ENCODE data around the gene RANBP9. TPM values are rescaled to one million over a fixed set of nuclear protein-coding genes. Genes with fewer than 3 reads are reported as not detected.

Gene RANBP9
- total and polyA plus RNA-seq, 4 donors, result 5.8 to 25.2 (median 14.1) TPM

GRCh38 chr6:13614926-13615791 lies 96.5 kb downstream of the RANBP9 start, which contains the start of gene NOL7:
NOL7 (plus strand) TSS chr6:13615335; CDS start chr6:13615359, 24 bp downstream.
- H3K27ac ChIP-seq (ENCODE audit: low read depth in 1 of 2, low read length in 2 of 2), result peak within 1 kb of the TSS; percentile 62 to 86
- H3K4me1 ChIP-seq (ENCODE audit: control insufficient read depth in 4 of 4, insufficient read depth in 4 of 4, low read length in 3 of 4), result peaks cover 0 to 23% (median 13%) of the 10 kb centered on the region in 4 donors
- peak within 1 kb of the TSS; percentile 83 to 85 for H3K9ac ChIP-seq (ENCODE audit: low read depth in 1 of 2, low read length in 2 of 2)
- no peaks in the 10 kb centered on the region for H3K9me3 ChIP-seq (ENCODE audit: control insufficient read depth in 4 of 4, low read length in 3 of 4)
- H3K27me3 ChIP-seq (ENCODE audit: control insufficient read depth in 4 of 4, insufficient read depth in 4 of 4, low read length in 3 of 4), result no peaks in the 10 kb centered on the region
- DNase-seq (ENCODE audit: low spot score), result peak; percentile 100
- WGBS, result under 1% methylated on average over 85 of the region's 85 CpGs
- peaks cover 1 to 24% (median 22%) of the 10 kb centered on the region in 4 donors for H3K36me3 ChIP-seq (ENCODE audit: control insufficient read depth in 4 of 4, insufficient read depth in 3 of 4, low read depth in 1 of 4, low read length in 3 of 4)
- peak within 1 kb of the TSS; percentile 74 to 92 (median 88) for H3K4me3 ChIP-seq (ENCODE audit: low read depth in 1 of 3, low read length in 3 of 3)
- peak in 1 of 2 donors; percentile 43 for TF ChIP-seq HNF4A (conservative IDR thresholded peaks at IDR 0.05)
- TF ChIP-seq SP1 (IDR thresholded peaks at IDR 0.05), result peak; percentile 66
- TF ChIP-seq, protein P1, sequence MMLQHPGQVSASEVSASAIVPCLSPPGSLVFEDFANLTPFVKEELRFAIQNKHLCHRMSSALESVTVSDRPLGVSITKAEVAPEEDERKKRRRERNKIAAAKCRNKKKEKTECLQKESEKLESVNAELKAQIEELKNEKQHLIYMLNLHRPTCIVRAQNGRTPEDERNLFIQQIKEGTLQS (IDR thresholded peaks at IDR 0.05), result no peak
- no peak for TF ChIP-seq FOXA1 (IDR thresholded peaks at IDR 0.05)
- TF ChIP-seq, protein P2, sequence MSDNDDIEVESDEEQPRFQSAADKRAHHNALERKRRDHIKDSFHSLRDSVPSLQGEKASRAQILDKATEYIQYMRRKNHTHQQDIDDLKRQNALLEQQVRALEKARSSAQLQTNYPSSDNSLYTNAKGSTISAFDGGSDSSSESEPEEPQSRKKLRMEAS (IDR thresholded peaks at IDR 0.05), result peak; percentile 99
- TF ChIP-seq EGR1 (IDR thresholded peaks at IDR 0.05; ENCODE audit: low read depth in 2 of 2), result peak in 1 of 2 donors; percentile 74
- peak; percentile 95 for TF ChIP-seq CTCF (IDR thresholded peaks at IDR 0.05; ENCODE audit: low read depth, low read length, missing input control)
- TF ChIP-seq YY1 (IDR thresholded peaks at IDR 0.05), result peak; percentile 86
- TF ChIP-seq FOXA2 (IDR thresholded peaks at IDR 0.05), result no peak
- TF ChIP-seq, protein P3, sequence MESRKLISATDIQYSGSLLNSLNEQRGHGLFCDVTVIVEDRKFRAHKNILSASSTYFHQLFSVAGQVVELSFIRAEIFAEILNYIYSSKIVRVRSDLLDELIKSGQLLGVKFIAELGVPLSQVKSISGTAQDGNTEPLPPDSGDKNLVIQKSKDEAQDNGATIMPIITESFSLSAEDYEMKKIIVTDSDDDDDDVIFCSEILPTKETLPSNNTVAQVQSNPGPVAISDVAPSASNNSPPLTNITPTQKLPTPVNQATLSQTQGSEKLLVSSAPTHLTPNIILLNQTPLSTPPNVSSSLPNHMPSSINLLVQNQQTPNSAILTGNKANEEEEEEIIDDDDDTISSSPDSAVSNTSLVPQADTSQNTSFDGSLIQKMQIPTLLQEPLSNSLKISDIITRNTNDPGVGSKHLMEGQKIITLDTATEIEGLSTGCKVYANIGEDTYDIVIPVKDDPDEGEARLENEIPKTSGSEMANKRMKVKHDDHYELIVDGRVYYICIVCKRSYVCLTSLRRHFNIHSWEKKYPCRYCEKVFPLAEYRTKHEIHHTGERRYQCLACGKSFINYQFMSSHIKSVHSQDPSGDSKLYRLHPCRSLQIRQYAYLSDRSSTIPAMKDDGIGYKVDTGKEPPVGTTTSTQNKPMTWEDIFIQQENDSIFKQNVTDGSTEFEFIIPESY (IDR thresholded peaks at IDR 0.05), result no peak
- peak; percentile 71 to 93 for TF ChIP-seq GABPA (IDR thresholded peaks at IDR 0.05 in 1 of 2, conservative IDR thresholded peaks at IDR 0.05 in 1 of 2)
- peak in 1 of 2 donors; percentile 44 for TF ChIP-seq RXRA (IDR thresholded peaks at IDR 0.05)
- TF ChIP-seq NR2F2 (IDR thresholded peaks at IDR 0.05), result peak; percentile 90
- TF ChIP-seq REST (IDR thresholded peaks at IDR 0.05), result peak; percentile 49
- TF ChIP-seq RAD21 (IDR thresholded peaks at IDR 0.05), result peak; percentile 68 to 75
- no peak for TF ChIP-seq TAF1 (conservative IDR thresholded peaks at IDR 0.05)
- TF ChIP-seq HNF4G (IDR thresholded peaks at IDR 0.05), result no peak
- no peak for TF ChIP-seq JUND (IDR thresholded peaks at IDR 0.05)

All from liver (tissue), 9 donors.